ENCODE data around the gene BTBD9. TPM values are rescaled to one million over a fixed set of nuclear protein-coding genes. Genes with fewer than 3 reads are reported as not detected.

Gene BTBD9
- polyA plus RNA-seq, 2 of the 4 experiments (the other 2 are of a cell fraction), result 2.3 to 4.6 TPM

DNA sequence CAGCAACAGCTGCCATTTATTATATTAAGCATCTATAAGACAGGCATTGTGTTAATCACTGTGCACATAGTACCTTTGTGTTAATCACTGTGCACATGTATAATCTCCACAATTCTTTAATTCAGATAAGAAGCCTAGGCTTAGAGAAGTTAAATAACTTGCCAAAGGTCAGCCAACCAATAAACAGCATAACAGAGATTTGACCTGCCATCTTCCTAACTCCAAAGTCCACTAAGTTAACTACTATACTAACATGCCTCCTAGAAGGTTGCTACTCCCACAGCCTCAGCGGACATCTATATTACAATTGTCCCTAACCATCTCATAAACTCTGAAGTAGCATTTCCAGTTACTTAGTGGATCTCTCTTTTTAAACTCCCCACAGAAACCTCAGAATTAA lies 3.7 kb downstream of the BTBD9 start (continued):
- TF ChIP-seq, protein P1, sequence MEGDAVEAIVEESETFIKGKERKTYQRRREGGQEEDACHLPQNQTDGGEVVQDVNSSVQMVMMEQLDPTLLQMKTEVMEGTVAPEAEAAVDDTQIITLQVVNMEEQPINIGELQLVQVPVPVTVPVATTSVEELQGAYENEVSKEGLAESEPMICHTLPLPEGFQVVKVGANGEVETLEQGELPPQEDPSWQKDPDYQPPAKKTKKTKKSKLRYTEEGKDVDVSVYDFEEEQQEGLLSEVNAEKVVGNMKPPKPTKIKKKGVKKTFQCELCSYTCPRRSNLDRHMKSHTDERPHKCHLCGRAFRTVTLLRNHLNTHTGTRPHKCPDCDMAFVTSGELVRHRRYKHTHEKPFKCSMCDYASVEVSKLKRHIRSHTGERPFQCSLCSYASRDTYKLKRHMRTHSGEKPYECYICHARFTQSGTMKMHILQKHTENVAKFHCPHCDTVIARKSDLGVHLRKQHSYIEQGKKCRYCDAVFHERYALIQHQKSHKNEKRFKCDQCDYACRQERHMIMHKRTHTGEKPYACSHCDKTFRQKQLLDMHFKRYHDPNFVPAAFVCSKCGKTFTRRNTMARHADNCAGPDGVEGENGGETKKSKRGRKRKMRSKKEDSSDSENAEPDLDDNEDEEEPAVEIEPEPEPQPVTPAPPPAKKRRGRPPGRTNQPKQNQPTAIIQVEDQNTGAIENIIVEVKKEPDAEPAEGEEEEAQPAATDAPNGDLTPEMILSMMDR (IDR thresholded peaks at IDR 0.05), result no peak
- TF ChIP-seq TP53 (CRISPR knock-in tag; IDR thresholded peaks at IDR 0.05), result no peak

- no peak for FAIRE-seq
- no peak overlapping the region for H3K27ac ChIP-seq
- ATAC-seq, result no peak
- no peak for DNase-seq (ENCODE audit: low read depth in 1 of 2, low spot score in 1 of 2)
- H3K4me1 ChIP-seq, result 0 out of 3 replicates have a peak, but pooled peaks cover 4% of the 10 kb centered on the region
- no peak overlapping the region for H3K4me3 ChIP-seq
- ChIA-PET CTCF (no interaction called here), POLR2A (no interaction called here)
- H3K4me2 ChIP-seq, result no peak overlapping the region
- no peak for TF ChIP-seq FOSL2 (IDR thresholded peaks at IDR 0.05)
- peak; percentile 15; the same call in 1 of the 2 replicates for TF ChIP-seq FOSL2 (CRISPR knock-in tag; IDR thresholded peaks at IDR 0.05)
- no peak for TF ChIP-seq CEBPB (IDR thresholded peaks at IDR 0.05)
- WGBS (ENCODE audit: missing lambda C conversion rate), result 29% methylated on average over 1 of the region's 1 CpG
- no peaks in the 10 kb centered on the region for H3K9me3 ChIP-seq
Measured at GRCh38 chr6:38634518-38634917, 5.2 kb downstream of the BTBD9 start.

DNA sequence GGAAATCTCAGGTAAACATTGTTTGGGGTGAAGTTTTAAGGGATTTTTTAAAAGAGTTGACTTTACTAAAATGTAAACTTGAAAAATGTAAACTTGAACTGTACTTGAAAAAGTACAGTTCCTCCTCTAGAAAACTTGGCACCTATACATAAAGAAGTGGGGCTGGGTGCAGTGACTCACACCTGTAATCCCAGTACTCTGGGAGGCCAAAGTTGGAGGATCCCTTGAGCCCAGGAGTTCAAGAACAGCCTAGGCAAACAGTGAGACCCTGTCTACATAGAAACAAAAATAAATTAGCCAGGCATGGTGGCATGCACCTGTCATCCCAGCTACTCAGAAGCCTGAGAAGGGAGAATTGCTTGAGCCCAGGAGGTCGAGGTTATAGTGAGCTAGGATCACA lies 7.2 kb downstream of the BTBD9 start:
- Histone ChIP-seq H3K4me3 (no peak overlapping the region), H3K4me1 (0 out of 3 replicates have a peak, but pooled peaks cover 4% of the 10 kb centered on the region), H3K4me2 (no peak overlapping the region), H3K27ac (no peak overlapping the region), H3K9me3 (no peaks in the 10 kb centered on the region)
- ChIA-PET POLR2A (no interaction called here), CTCF (no interaction called here)
- 10% methylated on average over 1 of the region's 1 CpG for WGBS (ENCODE audit: missing lambda C conversion rate)
- ATAC-seq (no peak), FAIRE-seq (no peak), DNase-seq (ENCODE audit: low read depth in 1 of 2, low spot score in 1 of 2) (no peak)
- TF ChIP-seq CEBPB (IDR thresholded peaks at IDR 0.05) (no peak), FOXS1 (CRISPR knock-in tag; IDR thresholded peaks at IDR 0.05) (no peak)

DNA sequence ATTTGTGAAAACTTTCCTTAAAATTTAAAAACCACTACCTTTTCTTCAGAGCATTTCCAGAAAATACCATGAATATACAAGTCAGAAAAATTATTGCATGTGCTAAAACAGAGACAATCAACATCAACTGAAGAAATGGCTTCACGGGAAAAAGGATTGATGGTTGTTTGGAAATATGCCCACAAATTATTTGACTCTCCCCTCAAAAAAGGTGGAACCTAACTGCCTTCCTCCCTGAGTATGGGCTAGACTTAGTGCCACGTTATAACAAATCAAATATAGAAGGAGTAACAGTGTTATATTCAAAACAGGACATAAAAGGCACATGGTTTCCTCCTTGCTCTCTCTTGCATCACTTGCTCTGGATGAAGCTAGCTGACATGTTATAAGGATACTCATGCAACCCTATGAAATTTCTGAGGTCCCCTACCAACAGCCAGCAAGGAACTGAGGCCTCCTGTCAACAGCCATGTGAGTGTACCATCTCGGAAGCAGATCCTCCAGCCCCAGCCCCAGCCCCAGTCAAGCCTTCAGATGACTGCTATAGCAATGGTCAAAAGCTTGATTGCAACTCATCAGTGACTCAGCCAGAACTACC lies 8.4 kb downstream of the BTBD9 start:
- Histone ChIP-seq H3K4me1 (0 out of 3 replicates have a peak, but pooled peaks cover 4% of the 10 kb centered on the region), H3K4me2 (no peak overlapping the region), H3K9me3 (no peaks in the 10 kb centered on the region), H3K4me3 (no peak overlapping the region), H3K27ac (no peak overlapping the region)
- WGBS (ENCODE audit: missing lambda C conversion rate), result 64% methylated on average over 2 of the region's 3 CpGs
- POLR2A ChIA-PET, result no interaction called here
- TF ChIP-seq, protein P2, sequence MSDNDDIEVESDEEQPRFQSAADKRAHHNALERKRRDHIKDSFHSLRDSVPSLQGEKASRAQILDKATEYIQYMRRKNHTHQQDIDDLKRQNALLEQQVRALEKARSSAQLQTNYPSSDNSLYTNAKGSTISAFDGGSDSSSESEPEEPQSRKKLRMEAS (IDR thresholded peaks at IDR 0.05), result no peak
- TF ChIP-seq HOXA7 (CRISPR knock-in tag; IDR thresholded peaks at IDR 0.05) (no peak), TP53 (CRISPR knock-in tag; IDR thresholded peaks at IDR 0.05) (no peak), JUNB (IDR thresholded peaks at IDR 0.05) (no peak), RNF2 (IDR thresholded peaks at IDR 0.05; ENCODE audit: borderline replicate concordance, low read depth) (no peak), CEBPB (IDR thresholded peaks at IDR 0.05) (no peak)
- TF ChIP-seq, protein P1 (IDR thresholded peaks at IDR 0.05), result no peak
- DNase-seq (ENCODE audit: low read depth in 1 of 2, low spot score in 1 of 2) (no peak), ATAC-seq (no peak), FAIRE-seq (no peak)
- CTCF ChIA-PET, result no interaction called here

DNA sequence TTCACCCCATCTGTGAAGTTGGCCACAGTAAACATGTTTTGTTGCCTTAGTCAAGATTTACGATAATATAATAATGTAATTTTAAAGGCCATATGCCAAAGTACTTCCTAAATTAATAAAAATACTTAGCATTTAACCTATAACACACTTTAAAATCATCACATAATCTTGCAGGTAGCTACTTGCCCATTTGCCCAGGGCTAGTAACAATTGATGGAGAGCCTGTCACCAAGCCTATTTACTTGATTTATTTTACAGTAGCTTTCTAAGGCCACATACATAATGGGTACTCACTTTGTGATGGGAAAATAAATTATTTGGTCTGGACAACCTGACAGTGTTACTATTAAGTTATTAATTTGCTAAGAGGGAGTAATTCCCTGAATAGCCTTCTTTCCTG lies 14.5 kb downstream of the BTBD9 start:
- no peak for FAIRE-seq
- no peak for DNase-seq (ENCODE audit: low read depth in 1 of 2, low spot score in 1 of 2)
- TF ChIP-seq RFX5 (IDR thresholded peaks at IDR 0.05) (no peak), FOSB (CRISPR knock-in tag; IDR thresholded peaks at IDR 0.05) (no peak), ATOH8 (CRISPR knock-in tag; IDR thresholded peaks at IDR 0.05; ENCODE audit: low read depth) (no peak), TFCP2L1 (CRISPR knock-in tag; IDR thresholded peaks at IDR 0.05) (no peak), KDM1A (IDR thresholded peaks at IDR 0.05; ENCODE audit: low read depth) (no peak), HES2 (IDR thresholded peaks at IDR 0.05) (no peak), EP300 (IDR thresholded peaks at IDR 0.05) (no peak), TP53 (CRISPR knock-in tag; IDR thresholded peaks at IDR 0.05) (no peak)
- TF ChIP-seq, protein P1 (IDR thresholded peaks at IDR 0.05), result no peak
- TF ChIP-seq, protein P3, sequence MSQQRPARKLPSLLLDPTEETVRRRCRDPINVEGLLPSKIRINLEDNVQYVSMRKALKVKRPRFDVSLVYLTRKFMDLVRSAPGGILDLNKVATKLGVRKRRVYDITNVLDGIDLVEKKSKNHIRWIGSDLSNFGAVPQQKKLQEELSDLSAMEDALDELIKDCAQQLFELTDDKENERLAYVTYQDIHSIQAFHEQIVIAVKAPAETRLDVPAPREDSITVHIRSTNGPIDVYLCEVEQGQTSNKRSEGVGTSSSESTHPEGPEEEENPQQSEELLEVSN (IDR thresholded peaks at IDR 0.05; ENCODE audit: borderline replicate concordance, low read depth), result no peak
- H3K4me2 ChIP-seq, result no peak overlapping the region
- no peak overlapping the region for H3K4me3 ChIP-seq
- no peaks in the 10 kb centered on the region for H3K4me1 ChIP-seq
- no peak overlapping the region for H3K27ac ChIP-seq
- 88% methylated on average over 1 of the region's 1 CpG for WGBS (ENCODE audit: missing lambda C conversion rate)
- ChIA-PET POLR2A (interaction anchor here (0.5 kb wide), 1 partner anchor 157 kb away, joined by 4 read pairs; no protein-coding TSS in a partner anchor), CTCF (interaction anchor here (0.6 to 1.1 kb wide), 2 partner anchors 14 to 920 kb away, joined by 3 read pairs; partner anchors contain the start of gene BTBD9)
- H3K9me3 ChIP-seq, result no peaks in the 10 kb centered on the region
- no peak for ATAC-seq

Measured in A549 (cell line).